CD4-positive, alpha-beta T cell treated with Interleukin-17A for 1 hour (primary cell): ENCODE measurements around the gene SREBF2.
A peak's percentile ranks its signal among the peaks of the same experiment; 100 is the strongest.
"Not testable (repeated sequence)": the region's sequence is repeated elsewhere in the genome, so short reads cannot be mapped to it uniquely, and the experiment has no call there.

Experiments used
- DNase-seq: peaks from one replicate; pipeline ENCODE4 v3.0.0-alpha.2; 2020

Gene SREBF2

GRCh38 chr22:41821471-41822316 is 11.2 kb upstream of the SREBF2 start:
- no peak for DNase-seq

DNA sequence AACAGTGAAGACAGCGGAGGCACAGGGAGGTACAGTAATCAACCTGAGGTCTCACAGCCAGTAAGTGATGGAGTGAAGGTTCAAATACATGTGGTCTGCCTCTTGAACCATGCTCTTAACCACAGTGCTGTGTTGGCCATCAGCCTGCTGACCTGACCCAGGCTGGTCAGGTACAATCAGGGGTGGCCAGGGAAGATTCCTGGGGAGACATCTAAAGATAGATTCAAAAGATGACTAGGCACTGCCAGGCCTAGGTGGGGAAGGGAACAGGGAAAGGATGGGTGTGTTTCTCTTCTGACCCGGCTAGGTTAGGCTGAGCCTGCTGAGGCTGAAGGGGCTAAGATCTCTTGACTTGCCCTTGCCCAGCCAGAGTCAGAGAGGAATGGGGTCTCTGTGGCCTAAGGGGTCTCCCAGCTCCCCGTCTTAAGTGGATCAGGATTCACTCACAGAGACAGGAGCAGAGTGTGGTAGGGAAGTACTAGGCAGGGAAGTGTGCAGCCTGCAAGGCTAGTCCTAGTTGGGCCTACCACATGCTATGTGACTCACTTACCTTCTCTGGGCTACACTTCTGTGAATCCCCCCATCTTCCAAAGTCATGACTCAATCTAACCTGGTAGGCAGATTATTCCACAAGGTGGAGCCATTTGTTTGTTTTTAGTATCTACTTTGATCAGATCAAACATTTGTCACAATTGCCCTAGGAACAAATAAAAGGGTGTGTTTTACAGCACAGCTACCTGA is 10.4 kb upstream of the SREBF2 start:
- DNase-seq: peak; percentile 88

DNA sequence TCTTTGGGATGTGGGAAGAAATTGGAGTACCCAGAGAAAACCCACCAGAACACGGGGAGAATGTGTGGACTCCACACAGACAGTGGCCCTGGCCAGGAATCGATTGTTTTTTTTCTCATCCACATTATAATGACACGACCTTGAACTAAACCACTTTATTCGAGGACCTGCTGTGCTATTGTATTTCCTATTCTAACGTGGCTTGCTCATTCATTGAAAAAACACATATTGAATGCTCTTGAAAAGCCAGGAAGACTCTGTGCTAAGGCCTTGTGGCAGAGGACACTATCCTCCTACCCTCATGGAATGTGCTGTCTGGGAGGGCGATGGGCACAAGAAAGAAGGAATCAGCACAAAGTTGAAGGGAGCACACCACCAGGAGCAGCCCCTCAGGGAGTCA is 9.1 kb upstream of the SREBF2 start:
- no peak for DNase-seq

- DNase-seq: no peak
These were observed 7.5 kb upstream of the SREBF2 start for GRCh38 chr22:41825376-41825775.

DNA sequence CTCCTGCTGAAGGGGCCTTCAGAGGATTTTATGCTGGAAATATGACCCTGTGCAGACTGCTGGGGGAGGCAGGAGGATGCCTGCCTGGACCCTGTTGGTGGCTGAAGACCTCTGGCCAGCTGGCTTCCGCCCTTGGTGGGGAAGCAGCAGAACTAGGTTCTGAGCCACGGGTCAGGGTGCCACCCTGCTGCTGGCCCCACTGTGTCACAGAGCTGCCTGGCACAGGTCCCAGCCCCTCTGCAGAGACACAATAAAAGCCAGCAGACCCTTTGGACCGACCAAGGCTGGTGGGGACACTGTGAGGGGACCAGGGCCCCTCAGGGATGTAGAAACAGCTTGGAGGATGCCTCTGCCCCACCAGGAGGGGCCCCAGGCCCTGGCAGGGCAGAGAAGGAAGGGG is 6.9 kb upstream of the SREBF2 start:
- no peak for DNase-seq

DNA sequence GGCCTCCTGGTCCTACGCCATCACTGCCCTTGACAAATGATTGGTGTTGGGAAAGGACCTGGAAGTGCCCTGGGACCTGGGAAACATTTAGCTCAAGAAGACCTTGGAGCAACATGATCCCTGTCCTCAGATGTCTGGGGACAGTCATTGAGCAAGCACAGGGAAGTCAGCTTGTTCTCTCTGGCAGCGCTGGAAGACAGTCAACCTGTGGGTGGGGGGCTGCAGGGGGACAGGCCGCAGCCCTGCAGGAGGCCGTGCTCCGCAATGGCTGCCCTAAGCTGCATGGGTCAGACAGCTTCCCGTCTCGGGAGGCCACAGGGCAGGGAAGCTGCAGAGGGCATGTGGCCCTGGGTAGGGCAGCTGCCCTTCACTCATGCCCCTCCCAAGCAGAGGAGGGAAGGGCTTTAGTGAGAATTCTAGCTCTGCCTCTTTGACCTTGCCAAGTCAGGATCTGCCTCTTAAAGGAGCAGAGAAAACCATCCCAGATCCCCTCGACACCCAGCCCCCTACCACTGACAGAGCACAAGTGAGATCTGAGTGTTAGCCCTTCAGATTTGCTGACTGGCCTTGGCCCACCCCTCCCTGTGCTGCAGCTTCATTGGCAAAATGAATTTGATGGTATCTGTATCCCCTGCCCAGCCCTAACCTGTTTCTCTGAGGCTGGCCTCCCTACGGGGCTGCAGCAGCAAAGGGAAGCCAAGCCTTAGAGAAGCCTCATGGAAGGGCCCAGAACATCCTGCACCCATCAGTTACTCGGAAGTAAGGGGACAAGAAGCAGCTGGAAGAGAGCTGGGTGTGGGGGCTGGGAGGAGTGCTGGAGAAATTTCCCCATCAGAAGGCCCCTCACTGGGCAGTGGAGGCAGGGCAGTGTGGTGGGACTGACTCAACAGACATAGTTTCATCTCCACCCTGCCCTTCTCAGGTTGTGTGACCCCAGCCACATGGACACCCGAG is 6.2 kb upstream of the SREBF2 start:
- no peak for DNase-seq

- no peak for DNase-seq
These were observed 5.2 kb upstream of the SREBF2 start for GRCh38 chr22:41827671-41828070.

GRCh38 chr22:41828516-41828915 is 4.4 kb upstream of the SREBF2 start:
- DNase-seq: no peak

DNA sequence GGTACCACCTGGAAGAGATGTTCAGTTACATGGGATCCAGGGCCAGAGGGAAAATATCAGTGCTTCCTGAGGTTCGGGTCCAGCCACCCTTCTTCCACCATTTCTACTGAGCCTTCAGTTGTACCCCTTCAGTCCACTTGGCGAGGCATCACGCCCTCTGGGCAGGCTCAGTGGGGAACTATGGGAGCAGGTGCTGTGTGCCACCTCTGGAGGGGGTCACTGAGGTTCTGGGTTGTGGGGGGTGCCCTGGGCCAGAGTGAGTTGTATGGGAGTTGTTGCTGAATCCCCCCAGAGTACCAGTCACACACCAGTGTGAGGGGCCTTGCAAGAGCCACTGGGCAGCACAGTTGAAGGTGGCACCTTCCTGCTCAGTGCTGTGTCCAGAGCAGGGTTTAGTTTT is 2.7 kb upstream of the SREBF2 start:
- DNase-seq: no peak

DNA sequence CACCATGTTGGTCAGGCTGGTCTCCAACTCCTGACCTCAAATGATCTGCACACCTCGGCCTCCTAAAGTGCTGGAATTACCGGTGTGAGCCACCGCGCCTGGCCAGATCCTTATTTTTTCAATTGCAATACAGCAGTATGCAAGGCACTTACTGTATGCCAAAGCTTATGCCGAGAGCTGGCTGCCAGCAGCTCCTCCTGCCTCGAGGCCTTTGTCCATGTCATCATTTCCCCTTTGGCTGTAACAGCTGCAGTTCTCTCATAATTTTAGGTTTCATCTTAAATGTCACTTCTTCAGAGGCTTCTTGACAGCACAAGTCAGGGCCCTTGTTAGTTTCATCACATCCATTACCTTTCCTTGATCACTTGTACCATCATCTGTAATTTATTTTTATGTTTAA is 1.5 kb upstream of the SREBF2 start:
- DNase-seq: no peak

GRCh38 chr22:41831828-41832552 is 915 bp upstream of the SREBF2 start:
- DNase-seq: no peak

DNA sequence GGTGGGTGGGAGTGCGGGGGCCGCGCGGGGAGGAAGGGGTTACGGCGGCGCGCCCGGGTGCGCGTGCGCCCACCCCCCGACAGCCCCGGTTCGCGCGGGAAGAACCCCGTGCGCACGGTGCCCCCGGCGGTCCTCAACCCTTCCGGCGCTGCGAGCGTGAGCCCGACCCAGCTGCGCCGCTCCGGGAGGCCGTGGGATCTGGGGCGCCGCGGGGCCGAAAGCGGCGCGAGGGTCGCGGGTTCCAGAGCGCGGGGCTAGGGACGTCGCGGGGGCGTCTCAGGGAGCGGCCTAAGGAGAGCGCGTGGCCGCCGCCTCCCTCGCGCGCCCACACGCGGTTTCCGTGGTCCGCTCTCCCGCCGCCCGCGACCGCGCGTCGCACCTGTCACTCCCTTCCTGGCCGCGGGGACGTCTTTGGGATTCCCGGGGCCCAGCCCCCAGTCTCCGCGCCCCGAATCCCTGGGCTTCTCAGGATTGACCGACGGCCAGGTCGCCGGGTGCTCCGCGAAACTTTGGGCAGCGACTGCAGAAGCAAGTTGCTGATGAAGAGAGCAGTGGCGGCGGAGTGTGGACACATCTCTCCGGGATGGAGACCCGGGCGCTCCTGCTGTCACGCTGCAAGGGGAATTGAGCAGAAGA is 582 bp downstream of the SREBF2 start:
- DNase-seq: peak; percentile 52

DNA sequence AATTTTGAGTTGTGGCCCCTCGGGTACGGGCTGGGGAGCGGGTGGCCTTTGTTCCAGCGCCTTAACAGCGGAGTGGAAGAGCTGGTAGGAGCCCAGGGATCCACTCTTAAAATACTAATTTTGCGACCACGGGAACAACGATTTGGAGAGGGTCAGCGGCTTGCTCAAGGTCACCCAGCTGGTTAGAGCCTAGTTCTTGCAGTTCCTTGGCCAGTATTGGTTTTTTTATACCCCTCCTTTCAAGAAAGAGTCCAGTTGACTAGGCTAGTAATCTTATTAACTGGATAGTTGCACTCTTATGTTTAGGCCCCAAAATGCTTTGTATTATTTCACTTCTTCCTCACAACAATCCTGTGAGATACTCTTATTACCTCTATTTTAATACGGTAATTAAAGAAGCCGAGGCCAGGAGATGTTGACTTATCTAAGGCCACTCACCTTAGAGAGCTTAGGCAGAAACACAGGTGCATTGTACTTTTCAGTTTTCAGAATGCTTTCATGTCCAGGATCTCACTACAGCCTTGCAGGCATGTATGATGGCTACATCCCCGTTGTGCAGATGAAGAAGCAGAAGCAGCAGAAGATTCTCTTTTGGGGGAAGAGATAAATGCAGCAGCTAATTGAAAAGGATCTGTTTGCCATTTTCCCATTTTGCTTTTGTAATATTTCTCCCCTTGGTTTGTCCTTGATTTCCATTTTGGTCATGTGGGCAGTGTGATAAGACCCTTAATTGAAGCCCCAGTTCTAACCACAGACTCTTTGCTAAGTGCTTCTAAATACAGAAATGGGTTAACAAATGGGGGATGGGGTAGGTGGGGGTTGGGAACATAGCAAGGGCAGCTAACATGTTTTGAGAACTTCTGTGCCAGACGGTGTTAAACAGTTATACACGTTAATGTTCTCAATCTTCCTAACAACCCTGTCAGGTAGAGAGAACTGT is 1.4 kb downstream of the SREBF2 start:
- no peak for DNase-seq

GRCh38 chr22:41835462-41835861 is 2.6 kb downstream of the SREBF2 start:
- DNase-seq: not testable (repeated sequence)

DNA sequence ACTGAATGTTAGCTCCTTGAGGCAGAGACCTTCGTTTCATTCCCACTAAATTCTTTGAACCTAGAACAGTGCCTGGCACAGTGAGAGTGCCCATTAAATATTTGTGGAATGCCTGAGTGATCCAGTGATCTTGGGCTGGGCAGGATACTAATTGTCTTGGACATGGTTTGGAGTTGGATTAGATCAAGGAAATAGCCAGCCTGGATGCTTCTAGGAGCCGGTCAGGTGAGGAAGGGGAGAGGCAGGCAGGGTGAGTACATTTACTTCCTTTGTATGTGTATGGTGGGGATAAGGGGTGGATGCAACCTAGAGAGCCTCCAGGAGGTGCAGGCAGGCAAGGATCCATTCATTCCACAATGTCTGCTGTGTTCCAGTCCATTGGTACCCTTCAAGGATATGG is 3.6 kb downstream of the SREBF2 start:
- DNase-seq: no peak

GRCh38 chr22:41838842-41839618 is 6.1 kb downstream of the SREBF2 start:
- no peak for DNase-seq

- DNase-seq: no peak
These were observed 7.3 kb downstream of the SREBF2 start for GRCh38 chr22:41840216-41840615.

GRCh38 chr22:41841085-41841712 is 8.3 kb downstream of the SREBF2 start:
- DNase-seq: no peak
